ENCODE data around the gene ARID5A. TPM values are rescaled to one million over a fixed set of nuclear protein-coding genes. Genes with fewer than 3 reads are reported as not detected.
"Not testable (repeated sequence)": the region's sequence is repeated elsewhere in the genome, so short reads cannot be mapped to it uniquely, and the experiment has no call there.

ARID5A gene
- total and polyA plus RNA-seq, 2 of the 13 experiments (the other 11 are each of a cell fraction or from before 2014, with no cell fraction given): 6.0 to 9.5 TPM

GRCh38 chr2:96553957-96554292 is 17.4 kb downstream of the ARID5A start:
- peak overlapping the region in 2 of 3 experiments; percentile 29 to 67; a peak in 3 of 6 replicates for H3K4me3 ChIP-seq (replicated peaks in 1 of 3; ENCODE audit: insufficient read depth in 1 of 3, low read depth in 2 of 3, low read length in 3 of 3)
- H3K27me3 ChIP-seq (ENCODE audit: control insufficient read depth in 1 of 2, insufficient read depth in 2 of 2, low read length in 2 of 2); ATAC-seq; CTCF ChIA-PET (ENCODE audit: low intra/inter-chr PET ratio, low total read pairs); BruUV-seq (replicated peaks); DNase-seq (ENCODE audit: low spot score); H4K20me1 ChIP-seq (ENCODE audit: insufficient read depth, low read length); FAIRE-seq; H3K79me2 ChIP-seq (ENCODE audit: insufficient read depth, low read length); H3K27ac ChIP-seq (ENCODE audit: extremely low read length, insufficient read depth, low read length); H3K9me3 ChIP-seq (ENCODE audit: low read length); in situ Hi-C loops (cut with HindIII; ENCODE audit: extremely low pct_ligation_motif_present, low pct_unique_long_range_greater_than_20kb); H2AFZ ChIP-seq (ENCODE audit: low read length); H3K36me3 ChIP-seq (replicated peaks in 1 of 2; ENCODE audit: control insufficient read depth in 1 of 2, insufficient read depth in 2 of 2, low read length in 2 of 2): not testable (repeated sequence)
- POLR2A ChIA-PET: interaction anchor here (1.0 to 1.6 kb wide), 3 partner anchors 83 to 346 kb away, joined by 3 to 4 read pairs (median 3); partner anchors contain the start of genes CNNM3 and STARD7
- peak overlapping the region; percentile 95 for H3K4me2 ChIP-seq (ENCODE audit: low read depth, low read length)
- whole genome bisulfite sequencing (ENCODE audit: low lambda C conversion rate): 30% methylated on average over 9 of the region's 9 CpGs
- peaks cover 70% of the 10 kb centered on the region for H3K4me1 ChIP-seq (ENCODE audit: insufficient read depth, low read length)
- intact Hi-C loops (cut with micrococcal nuclease; ENCODE audit: unreplicated experiment): loop anchor here (1.0 to 5.0 kb wide), 3 partner anchors 48 to 406 kb away; no protein-coding TSS in a partner anchor
- 0 out of 2 replicates have a peak, but pooled peaks have one; percentile 74 for TF ChIP-seq TIGD3 (CRISPR knock-in tag; IDR thresholded peaks at IDR 0.05; ENCODE audit: borderline replicate concordance)
- TF ChIP-seq MZF1 (CRISPR knock-in tag; IDR thresholded peaks at IDR 0.05; ENCODE audit: borderline replicate concordance): 0 out of 2 replicates have a peak, but pooled peaks have one; percentile 14
- TF ChIP-seq SAFB2 (CRISPR knock-in tag; IDR thresholded peaks at IDR 0.05; ENCODE audit: borderline replicate concordance, low read depth): 0 out of 2 replicates have a peak, but pooled peaks have one; percentile 9
- TF ChIP-seq ZNF263 (CRISPR knock-in tag; IDR thresholded peaks at IDR 0.05): 0 out of 2 replicates have a peak, but pooled peaks have one; percentile 8
- 0 out of 2 replicates have a peak, but pooled peaks have one; percentile 15 for TF ChIP-seq ZNF343 (CRISPR knock-in tag; IDR thresholded peaks at IDR 0.05)
- 0 out of 2 replicates have a peak, but pooled peaks have one; percentile 17 for TF ChIP-seq ZBTB46 (CRISPR knock-in tag; IDR thresholded peaks at IDR 0.05; ENCODE audit: borderline replicate concordance)
- peak; percentile 17 for TF ChIP-seq U2AF1 (optimal IDR thresholded peaks at IDR 0.05; ENCODE audit: low read depth, low read length)
- H3K9ac ChIP-seq (ENCODE audit: insufficient read depth, low read depth, low read length): peak overlapping the region; percentile 22; the same call in 1 of the 2 replicates
